ENCODE measurements around the gene ICE2.
A peak's percentile ranks its signal among the peaks of the same experiment; 100 is the strongest.
"Not testable (repeated sequence)": the region's sequence is repeated elsewhere in the genome, so short reads cannot be mapped to it uniquely, and the experiment has no call there.

Gene ICE2

DNA sequence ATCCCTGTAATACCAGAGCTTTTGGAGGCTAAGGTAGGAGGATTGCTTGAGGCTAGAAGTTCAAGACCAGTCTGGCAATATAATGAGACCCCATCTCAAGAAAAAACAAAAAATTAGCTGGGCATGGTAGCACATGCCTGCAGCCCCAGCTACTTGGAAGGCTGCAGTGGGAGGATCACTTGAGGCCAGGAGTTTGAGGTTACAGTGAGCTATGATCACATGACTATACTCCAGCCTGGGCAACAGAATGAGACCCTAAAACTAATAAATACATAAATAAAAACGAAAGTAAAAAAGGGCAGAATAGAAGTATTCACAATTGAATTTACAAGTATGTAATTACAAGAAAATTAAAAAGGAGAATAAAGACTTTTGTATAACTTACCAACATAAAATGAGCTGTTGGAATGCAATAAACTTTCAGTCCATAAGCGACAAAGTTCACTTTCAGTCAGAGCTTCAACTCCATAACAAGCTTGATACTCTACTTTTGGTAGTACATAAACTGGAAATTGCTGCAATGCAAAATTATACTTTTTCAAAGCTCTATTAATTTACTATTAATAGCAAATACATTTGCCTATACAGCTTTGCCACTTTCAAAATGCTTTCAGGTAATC is 36.8 kb downstream of the ICE2 start:
- no peak for DNase-seq

DNA sequence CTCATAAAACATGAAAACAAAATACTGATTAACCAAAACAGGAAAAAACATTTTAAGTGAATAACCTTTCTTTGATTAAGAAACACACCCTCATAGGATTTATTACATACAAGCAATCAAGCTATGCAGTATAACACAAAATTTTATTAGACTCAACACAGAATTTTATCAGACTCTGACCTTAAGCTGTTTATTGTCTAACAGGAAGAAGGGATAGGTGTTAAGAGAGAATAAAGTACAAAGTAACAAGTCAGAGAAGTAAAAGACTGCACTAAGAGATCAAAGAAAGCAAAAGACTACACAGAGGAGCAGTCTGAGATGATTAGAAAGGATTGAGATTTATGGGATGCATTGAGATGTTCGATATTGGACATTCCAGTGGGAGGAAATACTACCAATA is 37.6 kb downstream of the ICE2 start:
- no peak for DNase-seq

DNA sequence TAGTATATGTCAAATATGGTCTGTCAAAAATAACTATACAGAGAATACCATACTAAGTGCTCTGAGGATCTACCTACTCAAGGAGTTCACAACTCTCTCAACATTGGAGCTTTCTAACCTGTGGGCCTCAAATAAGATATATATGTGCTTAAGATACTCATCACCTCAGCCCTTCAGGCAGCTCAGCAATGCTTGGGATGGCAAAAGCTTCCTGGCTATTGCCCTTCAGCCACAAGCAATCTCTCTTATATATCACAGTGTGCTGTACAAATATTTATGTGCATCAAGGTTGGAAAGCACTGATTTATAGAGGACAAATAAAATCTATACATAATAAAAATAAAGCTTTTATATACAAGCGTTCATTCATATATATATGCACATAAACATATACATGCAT is 40.3 kb downstream of the ICE2 start:
- DNase-seq = no peak

DNA sequence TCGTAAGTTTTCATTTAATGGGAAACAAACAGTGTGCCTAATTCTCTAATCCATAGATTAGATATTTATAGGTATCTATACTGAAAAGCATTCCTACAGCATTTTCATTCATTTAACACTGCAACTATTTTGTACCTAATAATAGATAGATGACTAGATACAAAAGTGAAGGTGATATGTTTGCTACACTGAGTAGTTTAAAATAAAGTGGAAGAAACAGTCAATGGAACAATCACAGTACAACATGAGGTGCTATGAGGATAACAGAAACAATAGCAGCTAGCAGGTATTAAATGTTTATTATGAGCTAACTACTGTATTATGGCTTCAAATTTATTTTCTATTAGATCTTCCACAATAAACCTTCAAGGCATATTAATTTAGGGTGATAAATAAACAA is 50.0 kb downstream of the ICE2 start:
- DNase-seq = no peak

DNA sequence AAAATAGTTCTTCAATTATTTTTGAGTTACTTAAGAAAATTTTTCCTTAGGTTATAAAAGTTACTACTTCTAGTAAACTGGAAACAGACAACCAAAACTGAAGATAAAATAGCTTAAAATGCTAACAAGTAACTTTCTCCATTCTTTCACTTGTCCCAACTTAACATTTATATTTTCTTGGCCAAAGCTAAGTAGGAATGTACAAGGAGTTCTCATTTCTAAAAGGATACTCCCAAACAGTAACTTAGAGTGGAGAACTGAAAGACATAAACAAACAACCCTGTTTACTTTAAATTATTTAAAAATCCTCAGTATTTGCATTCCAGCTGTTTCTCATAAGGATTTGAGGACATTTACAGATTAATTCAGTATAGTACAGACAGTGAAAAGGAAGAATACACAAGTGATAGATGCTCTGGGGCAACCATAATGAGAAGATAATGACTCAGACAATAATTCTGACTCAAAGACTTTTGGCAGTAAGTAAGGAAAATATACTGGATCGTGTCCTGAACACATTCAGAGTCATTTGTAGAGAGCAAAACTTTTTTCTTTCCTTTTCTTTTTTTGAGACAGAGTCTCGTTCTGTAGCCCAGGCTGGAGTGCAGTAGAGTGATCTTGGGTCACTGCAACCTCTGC is 52.0 kb downstream of the ICE2 start:
- DNase-seq = no peak

DNA sequence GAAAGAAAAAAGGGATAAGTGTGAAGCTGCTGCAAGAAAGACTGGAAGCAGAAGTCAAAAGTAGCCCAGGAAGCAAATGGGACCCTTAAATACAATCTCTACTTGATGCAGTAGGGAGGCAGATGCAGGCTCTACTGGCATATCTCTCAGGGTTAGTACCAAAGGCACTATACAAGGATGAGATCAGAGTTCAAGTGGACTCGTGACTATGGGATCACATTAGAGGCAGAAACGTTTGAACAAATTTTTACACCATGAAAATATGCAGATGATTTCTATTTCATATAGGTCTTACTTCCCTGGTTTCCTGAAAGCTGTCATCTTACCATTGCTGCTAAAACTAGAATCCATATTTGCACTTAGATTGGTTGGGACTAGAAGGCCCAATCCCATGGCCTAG is 53.5 kb downstream of the ICE2 start:
- DNase-seq = no peak

DNA sequence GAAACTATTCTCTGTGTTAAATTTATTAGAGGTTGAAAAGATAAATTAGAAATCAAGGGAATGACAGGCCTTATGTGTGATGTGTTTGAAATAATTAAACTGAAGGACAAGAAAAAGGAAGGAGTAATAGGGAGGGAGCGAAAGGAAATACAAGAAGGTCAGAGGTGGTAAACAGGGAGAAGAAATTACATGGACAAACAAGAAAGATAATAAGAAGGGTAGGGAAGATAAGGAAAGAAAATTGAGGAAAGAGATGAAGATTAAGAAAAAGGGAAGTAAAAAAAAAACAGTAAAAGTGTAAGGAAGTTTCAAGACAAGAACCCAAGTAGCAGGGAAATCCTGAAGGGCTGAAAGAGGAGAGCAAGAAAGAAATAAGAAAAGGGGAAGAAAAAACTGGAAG is 54.9 kb downstream of the ICE2 start:
- no peak for DNase-seq

DNA sequence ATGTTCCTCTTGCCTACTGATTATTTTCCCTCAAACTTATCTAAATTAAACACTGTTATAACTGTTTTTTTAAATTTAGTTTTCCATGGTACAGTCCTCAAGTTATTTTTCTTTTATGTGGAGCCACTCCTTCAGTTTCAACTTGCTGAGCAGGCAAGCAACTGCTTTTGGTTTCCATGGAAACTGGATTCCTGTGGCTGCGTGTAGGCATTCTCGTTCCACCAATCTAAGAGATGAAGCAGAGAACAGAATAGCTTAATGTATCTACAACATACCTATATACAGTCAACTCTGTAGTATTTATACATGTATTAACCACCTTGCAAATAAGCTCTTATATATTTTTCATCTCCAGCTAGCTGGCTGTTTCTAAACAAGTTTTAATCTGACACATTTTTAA is 55.4 kb downstream of the ICE2 start:
- DNase-seq = no peak

DNA sequence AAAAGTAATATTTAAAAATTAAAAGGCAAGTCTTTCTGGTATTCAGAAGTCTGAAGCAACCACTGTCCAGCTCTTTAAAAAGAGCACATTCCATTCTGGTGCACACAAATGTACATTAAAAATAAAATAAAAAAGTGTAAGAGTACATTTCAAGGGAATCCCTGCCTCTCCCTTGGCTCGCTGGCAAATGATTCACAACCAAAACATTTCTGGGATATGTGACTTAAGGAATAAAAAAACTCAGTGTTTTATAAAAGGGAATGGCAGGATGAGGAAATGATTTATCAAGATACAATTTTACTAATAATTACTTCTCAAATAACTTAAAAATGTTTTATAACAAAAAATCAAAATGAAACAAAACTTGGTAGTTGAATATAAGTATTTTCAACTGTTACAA is 57.4 kb downstream of the ICE2 start:
- no peak for DNase-seq

DNA sequence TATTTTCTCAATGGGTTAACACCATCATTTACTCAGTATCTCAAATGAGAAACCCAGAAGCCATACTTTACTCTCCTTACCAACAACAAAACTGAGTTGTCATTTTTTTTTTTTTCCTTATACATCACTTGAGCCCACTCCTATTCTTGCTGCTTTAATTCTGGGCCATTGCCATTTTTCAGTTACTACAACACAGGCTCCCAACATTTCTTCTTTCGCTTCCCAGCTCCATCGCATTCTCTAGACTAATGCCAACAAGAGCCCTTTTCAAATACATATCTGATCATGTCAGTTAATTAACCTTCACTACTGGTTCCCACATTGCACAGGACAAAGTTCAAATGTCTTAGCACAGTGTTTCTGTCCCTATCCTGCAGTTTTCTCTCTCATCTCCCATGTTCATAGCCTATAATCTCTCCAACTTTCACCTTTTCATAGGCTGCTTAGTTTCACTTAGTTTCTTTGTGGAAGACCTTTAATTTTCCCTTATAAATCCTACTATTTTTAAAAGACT is 58.7 kb downstream of the ICE2 start:
- no peak for DNase-seq

DNA sequence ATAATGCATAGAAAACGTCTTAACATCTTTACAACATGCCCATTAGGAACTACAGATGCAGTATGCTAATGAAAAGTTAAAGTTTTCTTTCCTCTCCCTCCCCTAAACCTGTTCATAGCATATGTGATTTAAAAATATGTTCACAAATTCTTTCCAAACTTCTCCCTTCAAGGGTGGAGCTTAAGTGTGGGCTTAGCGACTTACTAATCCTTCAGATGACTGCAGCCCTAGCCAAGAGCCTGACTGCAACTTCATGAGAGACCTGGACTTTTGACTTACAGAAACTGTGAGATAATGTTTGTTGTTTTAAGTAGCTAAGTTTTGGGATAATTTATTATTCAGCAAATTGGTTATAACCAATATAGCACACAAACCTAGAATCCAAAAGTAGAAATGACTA is 59.2 kb downstream of the ICE2 start:
- DNase-seq = no peak

DNA sequence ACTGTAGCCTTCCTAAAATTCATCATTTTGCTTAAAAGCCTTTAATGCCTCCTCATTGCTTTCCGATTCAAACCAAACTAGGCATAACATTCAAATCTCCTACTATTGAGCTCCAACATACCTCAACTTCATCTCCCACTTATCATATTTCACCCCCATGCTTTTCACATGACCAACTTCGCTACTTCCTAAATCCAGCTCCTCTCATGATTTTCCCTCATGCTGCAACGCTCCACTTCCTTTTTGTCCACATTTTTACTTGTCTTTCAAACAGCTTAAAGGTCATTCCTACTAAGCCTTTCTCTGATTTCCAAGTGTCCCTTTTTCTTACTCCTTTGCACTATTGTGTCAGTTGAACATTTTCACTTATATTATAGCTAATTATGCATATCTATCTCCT is 60.8 kb downstream of the ICE2 start:
- DNase-seq = no peak

DNA sequence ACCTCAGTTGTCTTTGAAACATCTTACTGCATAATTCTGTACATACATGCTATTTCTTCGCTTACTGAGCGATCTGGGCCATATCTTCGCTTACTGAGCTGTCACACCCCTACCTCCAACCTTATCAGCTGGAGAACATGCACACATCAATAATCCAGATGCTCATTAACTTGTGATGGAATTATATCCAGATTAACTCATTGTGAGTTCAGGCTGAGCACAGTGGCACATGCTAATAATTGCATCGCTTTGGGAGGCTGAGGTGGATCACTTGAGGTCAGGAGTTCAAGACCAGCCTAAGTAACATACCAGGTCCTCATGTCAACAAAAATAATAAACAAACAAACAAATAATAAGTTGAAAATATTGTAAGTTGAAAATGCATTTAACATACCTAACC is 61.8 kb downstream of the ICE2 start:
- no peak for DNase-seq

DNA sequence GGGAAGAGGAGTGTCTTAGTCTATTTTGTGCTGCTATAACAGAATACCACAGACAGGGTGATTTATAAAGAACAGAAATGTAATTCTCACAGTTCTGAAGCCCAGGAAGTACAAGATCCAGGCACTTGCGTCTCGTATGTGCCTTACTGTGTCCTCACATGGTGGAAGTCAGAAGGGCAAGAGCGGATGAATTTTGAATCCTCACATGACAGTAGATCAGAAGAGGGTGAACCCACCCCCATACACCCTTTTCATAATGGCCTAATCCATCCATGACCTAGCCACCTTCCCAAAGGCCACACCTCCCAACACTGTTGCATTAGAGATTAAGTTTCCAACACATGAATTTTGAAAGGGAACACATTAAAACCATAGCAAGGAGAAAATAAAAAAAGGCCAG is 62.5 kb downstream of the ICE2 start:
- no peak for DNase-seq

DNA sequence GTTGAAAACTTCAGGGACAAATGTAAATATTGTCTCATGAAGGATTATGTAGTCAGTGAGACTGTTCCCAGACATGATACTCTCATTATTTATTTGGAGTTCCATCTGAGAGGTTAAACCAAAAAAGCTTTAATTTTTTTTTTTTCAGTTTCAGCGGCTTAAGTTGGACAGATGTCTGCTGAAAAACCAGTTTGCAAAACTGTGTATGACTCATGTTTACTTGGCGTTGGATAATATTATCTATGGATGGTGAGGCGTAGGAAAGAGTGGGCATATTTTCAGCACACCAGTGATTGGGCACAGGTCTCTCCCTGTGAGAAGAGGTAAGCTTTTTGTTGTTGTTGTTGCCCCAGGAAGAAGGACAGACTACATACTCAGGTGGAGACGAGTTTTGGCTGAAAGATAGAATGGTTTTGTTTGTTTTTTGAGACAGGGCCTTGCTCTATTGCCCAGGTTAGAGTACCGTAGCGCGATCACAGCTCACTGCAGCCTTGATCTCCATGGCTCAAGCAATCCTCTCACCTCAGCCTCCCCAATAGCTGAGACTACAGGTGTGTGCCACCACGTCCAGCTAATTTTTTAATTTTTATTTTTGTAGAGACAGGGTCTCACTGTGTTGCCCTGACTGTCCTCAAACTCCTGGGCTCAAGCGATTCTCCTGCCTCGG is 64.8 kb downstream of the ICE2 start:
- DNase-seq = no peak

DNA sequence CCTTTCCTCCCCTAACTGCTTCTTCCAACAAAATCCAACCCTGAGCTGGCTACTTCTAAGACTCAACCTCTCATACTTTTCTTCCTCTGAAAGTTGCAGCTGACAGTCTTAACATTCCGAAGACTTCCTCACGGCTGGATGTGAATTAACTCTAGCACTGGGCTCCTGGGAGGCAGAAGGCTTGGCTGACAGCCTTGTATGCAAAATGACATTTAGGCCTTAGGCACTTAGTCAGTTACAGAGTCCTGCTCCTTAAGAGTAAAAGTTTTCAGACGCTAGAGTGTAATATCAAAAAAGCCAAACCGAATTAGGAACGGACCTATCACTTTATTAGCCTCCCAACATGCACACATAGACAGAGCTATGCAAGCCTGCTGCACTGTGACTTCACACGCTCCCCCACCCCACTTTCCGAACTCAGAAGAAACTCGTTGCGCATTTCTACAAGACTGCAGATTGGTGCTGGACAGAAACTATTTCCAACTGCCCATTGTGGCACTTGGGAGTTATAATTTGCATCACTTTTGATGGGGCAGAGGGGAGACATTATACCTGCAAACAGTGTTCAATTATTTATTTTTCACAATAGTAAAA is 65.6 kb downstream of the ICE2 start:
- DNase-seq = no peak

DNA sequence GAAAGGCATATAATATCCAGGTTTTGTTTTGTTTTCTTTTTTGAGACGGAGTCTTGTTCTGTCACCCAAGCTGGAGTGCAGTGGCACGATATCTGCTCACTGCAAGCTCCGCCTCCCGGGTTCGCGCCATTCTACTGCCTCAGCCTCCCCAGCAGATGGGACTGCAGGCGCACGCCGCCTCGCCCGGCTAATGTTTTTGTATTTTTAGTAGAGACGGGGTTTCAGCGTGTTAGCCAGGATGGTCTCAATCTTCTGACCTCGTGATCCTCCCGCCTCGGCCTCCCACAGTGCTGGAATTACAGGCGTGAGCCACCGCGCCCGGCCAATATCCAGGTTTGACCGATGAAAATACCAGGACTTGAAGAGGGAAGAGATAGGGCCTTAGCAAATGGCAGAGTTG is 66.1 kb downstream of the ICE2 start:
- not testable (repeated sequence) for DNase-seq

DNA sequence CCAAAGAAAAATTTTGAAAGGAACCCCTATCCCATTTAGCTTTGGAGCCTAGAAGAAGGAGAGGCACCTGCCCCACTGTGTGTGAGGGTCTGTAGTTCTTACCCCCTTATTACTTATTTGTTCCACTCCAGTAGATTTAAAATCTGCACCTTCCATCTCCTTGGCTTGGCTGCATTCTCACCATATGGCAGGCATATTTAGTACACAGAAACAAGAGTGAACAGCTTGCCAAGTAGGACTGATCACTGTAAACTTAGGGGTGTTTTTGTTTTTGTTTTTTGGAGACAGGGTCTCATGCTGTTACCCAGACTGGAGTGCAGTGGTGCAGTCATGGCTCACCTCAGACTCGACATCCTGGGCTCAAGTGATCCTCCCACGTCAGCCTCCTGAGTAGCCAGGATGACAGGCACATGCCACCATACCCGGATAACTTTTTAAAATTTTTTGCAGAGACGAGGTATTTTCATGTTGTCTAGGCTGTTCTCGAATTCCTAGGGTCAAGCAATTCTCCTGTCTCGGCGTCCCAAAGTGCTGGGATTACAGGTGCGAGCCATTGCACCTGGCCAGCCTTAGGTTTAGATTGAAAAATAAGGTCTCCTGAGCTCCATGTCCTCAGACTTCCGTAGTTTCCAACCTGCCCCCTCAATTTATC is 67.0 kb downstream of the ICE2 start:
- no peak for DNase-seq

DNA sequence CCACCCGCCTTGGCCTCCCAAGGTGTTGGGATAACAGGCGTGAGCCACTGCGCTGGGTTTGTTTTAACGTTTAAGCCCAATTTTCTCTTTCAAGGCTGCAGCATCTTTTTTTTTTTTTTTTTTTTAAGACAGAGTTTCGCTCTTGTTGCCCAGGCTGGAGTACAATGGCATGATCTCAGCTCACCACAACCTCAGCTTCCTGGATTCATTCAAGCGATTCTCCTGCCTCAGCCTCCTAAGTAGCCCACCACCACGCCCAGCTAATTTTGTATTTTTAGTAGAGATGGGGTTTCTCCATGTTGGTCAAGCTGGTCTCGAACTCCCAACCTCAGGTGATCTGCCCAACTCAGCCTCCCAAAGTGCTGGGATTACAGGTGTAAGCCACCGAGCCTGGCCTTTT is 68.6 kb downstream of the ICE2 start:
- not testable (repeated sequence) for DNase-seq

DNA sequence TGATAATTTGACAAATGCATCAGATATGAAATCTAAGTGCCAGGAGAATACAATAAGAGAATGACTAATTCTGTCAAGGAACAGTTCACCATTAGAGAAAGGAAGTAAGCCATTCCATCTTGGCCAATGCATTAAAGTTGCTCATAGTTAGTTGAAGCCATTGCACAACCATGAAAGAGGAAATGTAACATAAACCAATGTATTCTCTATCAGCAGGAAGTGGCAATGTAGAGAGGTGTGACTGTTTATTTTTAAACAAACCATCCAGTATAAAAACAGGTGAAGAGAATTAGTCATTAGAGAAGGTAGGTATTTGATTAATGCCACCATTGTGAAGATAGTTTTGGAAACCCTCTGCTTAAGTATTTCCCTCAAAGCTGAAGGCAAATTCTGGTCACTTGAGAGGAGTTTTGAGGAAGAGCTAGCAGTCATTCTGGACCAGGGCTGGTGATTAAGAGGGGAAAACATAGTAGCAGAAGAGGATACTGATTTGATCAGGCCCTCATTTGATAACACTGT is 70.4 kb downstream of the ICE2 start:
- DNase-seq = peak in 1 of 2 donors; percentile 48

DNA sequence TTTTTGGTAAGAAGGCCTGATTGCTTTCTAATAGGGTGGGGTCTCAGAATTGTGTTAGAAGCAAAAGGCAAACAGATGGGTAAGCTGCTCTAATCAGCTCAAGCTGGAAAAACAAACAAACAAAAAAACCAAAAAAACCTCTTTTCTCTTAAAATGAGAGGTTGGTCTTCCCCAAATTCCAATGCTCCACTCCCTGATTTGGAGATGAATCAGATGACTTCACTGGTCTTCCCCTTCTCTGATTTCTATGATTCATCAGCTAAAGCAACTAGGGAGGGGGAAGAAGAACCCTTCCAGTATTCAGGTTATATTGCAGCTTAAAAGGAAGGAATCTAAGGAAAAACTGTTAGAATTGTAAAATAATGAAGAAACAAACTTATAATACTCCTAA is 71.5 kb downstream of the ICE2 start:
- DNase-seq = no peak

DNA sequence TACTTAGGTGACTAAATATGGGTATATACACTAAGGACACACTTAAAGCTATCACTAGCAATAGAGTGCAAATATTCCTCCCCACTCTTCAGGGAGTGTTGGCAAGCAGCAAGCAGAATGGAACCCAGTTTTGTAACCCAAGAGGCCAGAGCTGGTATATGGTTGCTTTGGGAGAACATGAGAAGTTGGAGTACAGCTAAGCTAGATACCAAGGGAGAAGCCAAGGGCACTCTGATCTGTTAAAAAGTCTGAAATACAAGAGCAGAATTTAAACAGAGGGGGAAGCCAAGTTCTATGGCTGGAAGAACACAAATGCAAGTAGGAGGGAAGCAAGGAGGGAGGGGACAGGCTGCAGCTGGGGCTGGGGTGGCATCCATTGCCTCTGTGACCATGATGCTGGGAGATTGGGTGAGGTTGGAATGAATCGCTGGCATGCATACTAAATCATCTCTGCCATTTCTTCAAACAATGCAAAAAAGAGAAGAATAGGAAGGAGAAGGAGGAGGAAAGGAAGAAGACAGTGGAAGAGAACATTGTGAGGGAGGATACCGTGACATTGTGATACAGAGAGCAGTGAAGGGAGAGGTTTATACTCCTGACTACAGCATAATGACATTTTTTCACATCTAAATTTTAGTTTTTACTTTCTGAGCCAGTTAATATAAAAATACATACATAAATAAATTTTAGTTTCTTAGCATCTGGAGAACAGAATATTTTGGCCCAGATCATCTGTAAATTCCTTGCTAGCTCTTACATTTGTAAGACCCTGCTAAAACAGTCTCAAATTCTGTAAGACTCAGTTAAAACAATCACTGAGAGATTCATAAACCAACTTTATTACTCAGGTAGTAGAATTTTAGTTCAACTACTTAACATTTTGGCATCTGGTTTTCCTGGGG is 72.2 kb downstream of the ICE2 start:
- DNase-seq = no peak
